ENCODE measurements around the gene NTN4. TPM values are rescaled to one million over a fixed set of nuclear protein-coding genes. Genes with fewer than 3 reads are reported as not detected.

The NTN4 gene
- total RNA-seq, 1 experiment from 2014 or later = 0.17 TPM

DNA sequence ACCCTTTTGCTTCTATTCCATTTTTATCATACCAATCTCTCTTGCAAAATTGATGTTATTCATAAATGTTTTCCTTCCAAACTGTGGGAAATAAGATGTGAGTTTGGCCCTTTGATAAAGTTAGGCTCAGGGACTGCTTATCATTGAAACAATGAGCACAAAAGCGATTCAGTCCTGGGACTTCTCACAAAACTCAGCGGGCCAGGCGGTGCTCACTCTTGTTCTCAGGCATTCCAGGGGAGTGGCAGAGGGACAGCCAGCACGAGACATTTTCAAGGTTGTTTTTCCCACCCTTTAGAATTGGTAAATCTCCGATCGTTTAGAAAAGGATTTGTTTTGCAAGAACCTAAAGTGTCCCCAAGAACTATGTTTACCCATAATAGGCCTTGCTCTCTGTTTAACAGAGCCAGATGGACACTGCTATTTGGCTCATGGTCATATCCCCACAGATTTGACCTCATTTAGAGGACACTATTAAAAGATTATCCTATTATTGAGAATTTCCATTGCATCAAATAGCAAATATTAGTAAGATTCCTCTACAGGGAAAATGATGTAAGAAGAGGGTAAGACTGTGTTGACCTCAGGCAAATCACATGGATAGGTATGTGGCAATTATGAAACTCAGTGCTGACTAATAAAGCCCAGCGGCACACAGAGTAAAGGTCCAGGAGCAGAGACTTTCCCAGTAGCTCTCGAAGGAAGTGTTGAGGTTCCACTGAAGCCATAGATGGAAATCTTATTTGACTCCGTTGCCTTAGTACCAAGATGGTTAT lies 136.6 kb downstream of the NTN4 start:
- Histone ChIP-seq H4K20me1 (ENCODE audit: control insufficient read depth, insufficient read depth, insufficient read length) (no peaks in the 10 kb centered on the region), H2BK20ac (ENCODE audit: low read depth, low read length, poor library complexity, severe bottlenecking) (no peak overlapping the region), H2BK5ac (ENCODE audit: insufficient read length, low read length) (no peak overlapping the region), H3K56ac (ENCODE audit: insufficient read length, low read depth, low read length) (no peak overlapping the region), H2BK15ac (ENCODE audit: low read depth, low read length) (no peak overlapping the region), H3K9me3 (ENCODE audit: control insufficient read depth, low read depth, low read length) (no peaks in the 10 kb centered on the region), H3K4me2 (ENCODE audit: insufficient read depth, insufficient read length, low read length) (no peak overlapping the region), H4K8ac (replicated peaks; ENCODE audit: insufficient read length, low read depth, low read length) (no peak overlapping the region), H4K5ac (ENCODE audit: insufficient read length, low read depth, low read length) (no peak overlapping the region), H3K4ac (ENCODE audit: low read depth, low read length) (no peak overlapping the region), H4K91ac (ENCODE audit: insufficient read length, low read depth, low read length) (no peak overlapping the region), H2BK12ac (ENCODE audit: insufficient read length, low read depth, low read length) (no peak overlapping the region), H2BK120ac (ENCODE audit: low read depth, low read length, poor library complexity, severe bottlenecking) (no peak overlapping the region), H3K14ac (ENCODE audit: insufficient read depth, low read length) (no peak overlapping the region), H3K18ac (ENCODE audit: insufficient read length, low read depth, low read length) (no peak overlapping the region), H3K23me2 (ENCODE audit: insufficient read length, low read depth, low read length, poor library complexity, severe bottlenecking) (no peaks in the 10 kb centered on the region), H3K9ac (ENCODE audit: extremely low read depth, insufficient read length, low read length) (no peak overlapping the region), H3K23ac (ENCODE audit: insufficient read length, low read depth, low read length) (no peak overlapping the region), H3K27ac (ENCODE audit: insufficient read length, low read depth, low read length) (no peak overlapping the region), H3K27me3 (ENCODE audit: insufficient read depth, low read length) (no peaks in the 10 kb centered on the region), H3T11ph (ENCODE audit: low read length) (no peak overlapping the region), H3K79me1 (ENCODE audit: insufficient read depth, low read depth, low read length, poor library complexity, severe bottlenecking) (no peaks in the 10 kb centered on the region), H2AK5ac (ENCODE audit: insufficient read length, low read length) (no peak overlapping the region), H3K4me1 (ENCODE audit: insufficient read depth, low read length) (no peaks in the 10 kb centered on the region), H2AFZ (ENCODE audit: low read length) (no peak overlapping the region), H3K79me2 (ENCODE audit: insufficient read depth, low read length) (no peaks in the 10 kb centered on the region)
- WGBS (ENCODE audit: extremely low coverage, insufficient read length, low lambda C conversion rate) = no CpG with 5 or more reads among the region's 9 CpGs
- Mint-ChIP-seq H3K9me3 (peaks cover 3% of the 10 kb centered on the region in 2 experiments; a peak in 2 of 5 replicates), H3K27ac (no peak overlapping the region), H3K27me3 (ENCODE audit: low read depth) (peaks cover 2% of the 10 kb centered on the region; the same call in 1 of the 2 replicates), H3K4me1 (peaks cover 0 to 4% of the 10 kb centered on the region in 2 experiments; a peak in 3 of 4 replicates), H3K36me3 (ENCODE audit: insufficient read depth in 1 of 3, low read depth in 3 of 3) (peaks cover 0 to 5% (median 5%) of the 10 kb centered on the region in 3 experiments; a peak in 5 of 7 replicates), H3K4me3 (no peak overlapping the region)
- TF ChIP-seq, protein P1, sequence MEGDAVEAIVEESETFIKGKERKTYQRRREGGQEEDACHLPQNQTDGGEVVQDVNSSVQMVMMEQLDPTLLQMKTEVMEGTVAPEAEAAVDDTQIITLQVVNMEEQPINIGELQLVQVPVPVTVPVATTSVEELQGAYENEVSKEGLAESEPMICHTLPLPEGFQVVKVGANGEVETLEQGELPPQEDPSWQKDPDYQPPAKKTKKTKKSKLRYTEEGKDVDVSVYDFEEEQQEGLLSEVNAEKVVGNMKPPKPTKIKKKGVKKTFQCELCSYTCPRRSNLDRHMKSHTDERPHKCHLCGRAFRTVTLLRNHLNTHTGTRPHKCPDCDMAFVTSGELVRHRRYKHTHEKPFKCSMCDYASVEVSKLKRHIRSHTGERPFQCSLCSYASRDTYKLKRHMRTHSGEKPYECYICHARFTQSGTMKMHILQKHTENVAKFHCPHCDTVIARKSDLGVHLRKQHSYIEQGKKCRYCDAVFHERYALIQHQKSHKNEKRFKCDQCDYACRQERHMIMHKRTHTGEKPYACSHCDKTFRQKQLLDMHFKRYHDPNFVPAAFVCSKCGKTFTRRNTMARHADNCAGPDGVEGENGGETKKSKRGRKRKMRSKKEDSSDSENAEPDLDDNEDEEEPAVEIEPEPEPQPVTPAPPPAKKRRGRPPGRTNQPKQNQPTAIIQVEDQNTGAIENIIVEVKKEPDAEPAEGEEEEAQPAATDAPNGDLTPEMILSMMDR (conservative IDR thresholded peaks at IDR 0.05) = no peak
- DNase-seq = no peak
